ENCODE measurements around the gene HCFC2. TPM values are rescaled to one million over a fixed set of nuclear protein-coding genes. Genes with fewer than 3 reads are reported as not detected.

Gene HCFC2
- total RNA-seq, 1 donor from 2014 or later: 23.5 TPM

- Mint-ChIP-seq H3K27ac (ENCODE audit: unreplicated experiment) (no peak overlapping the region), H3K9me3 (ENCODE audit: low read depth) (no peaks in the 10 kb centered on the region), H3K27me3 (ENCODE audit: low read depth) (no peaks in the 10 kb centered on the region), H3K4me3 (ENCODE audit: unreplicated experiment) (no peak overlapping the region), H3K4me1 (ENCODE audit: low read depth) (peaks cover 4% of the 10 kb centered on the region), H3K36me3 (ENCODE audit: low read depth) (peaks cover 8% of the 10 kb centered on the region)
- no peak for DNase-seq (ENCODE audit: low spot score)
- TF ChIP-seq CTCF (IDR thresholded peaks at IDR 0.05): no peak
These were observed 51.2 kb downstream of the HCFC2 start for GRCh38 chr12:104115587-104115975.

GRCh38 chr12:104121001-104121400, 56.7 kb downstream of the HCFC2 start:
- Mint-ChIP-seq H3K4me3 (ENCODE audit: unreplicated experiment) (no peak overlapping the region), H3K4me1 (ENCODE audit: low read depth) (peaks cover 20% of the 10 kb centered on the region), H3K27ac (ENCODE audit: unreplicated experiment) (peak overlapping the region; percentile 60), H3K27me3 (ENCODE audit: low read depth) (no peaks in the 10 kb centered on the region), H3K36me3 (ENCODE audit: low read depth) (peaks cover 16% of the 10 kb centered on the region), H3K9me3 (ENCODE audit: low read depth) (no peaks in the 10 kb centered on the region)
- TF ChIP-seq CTCF (IDR thresholded peaks at IDR 0.05): no peak
- no peak for DNase-seq (ENCODE audit: low spot score)

GRCh38 chr12:104122298-104122697, 58.0 kb downstream of the HCFC2 start:
- Mint-ChIP-seq H3K27me3 (ENCODE audit: low read depth) (no peaks in the 10 kb centered on the region), H3K4me1 (ENCODE audit: low read depth) (peaks cover 20% of the 10 kb centered on the region), H3K4me3 (ENCODE audit: unreplicated experiment) (no peak overlapping the region), H3K27ac (ENCODE audit: unreplicated experiment) (no peak overlapping the region), H3K36me3 (ENCODE audit: low read depth) (peaks cover 21% of the 10 kb centered on the region), H3K9me3 (ENCODE audit: low read depth) (no peaks in the 10 kb centered on the region)
- no peak for TF ChIP-seq CTCF (IDR thresholded peaks at IDR 0.05)
- DNase-seq (ENCODE audit: low spot score): no peak

GRCh38 chr12:104126548-104126947, 62.2 kb downstream of the HCFC2 start:
- H3K4me1 Mint-ChIP-seq (ENCODE audit: low read depth): peaks cover 23% of the 10 kb centered on the region
- H3K36me3 Mint-ChIP-seq (ENCODE audit: low read depth): peaks cover 23% of the 10 kb centered on the region
- no peak overlapping the region for H3K27ac Mint-ChIP-seq (ENCODE audit: unreplicated experiment)
- no peaks in the 10 kb centered on the region for H3K27me3 Mint-ChIP-seq (ENCODE audit: low read depth)
- no peaks in the 10 kb centered on the region for H3K9me3 Mint-ChIP-seq (ENCODE audit: low read depth)
- TF ChIP-seq CTCF (IDR thresholded peaks at IDR 0.05): no peak
- H3K4me3 Mint-ChIP-seq (ENCODE audit: unreplicated experiment): no peak overlapping the region
- no peak for DNase-seq (ENCODE audit: low spot score)

- Mint-ChIP-seq H3K4me1 (ENCODE audit: low read depth) (peaks cover 20% of the 10 kb centered on the region), H3K27me3 (ENCODE audit: low read depth) (no peaks in the 10 kb centered on the region), H3K36me3 (ENCODE audit: low read depth) (peaks cover 21% of the 10 kb centered on the region), H3K27ac (ENCODE audit: unreplicated experiment) (no peak overlapping the region), H3K9me3 (ENCODE audit: low read depth) (no peaks in the 10 kb centered on the region), H3K4me3 (ENCODE audit: unreplicated experiment) (no peak overlapping the region)
- no peak for DNase-seq (ENCODE audit: low spot score)
- TF ChIP-seq CTCF (IDR thresholded peaks at IDR 0.05): no peak
These were observed 66.4 kb downstream of the HCFC2 start for GRCh38 chr12:104130760-104131159.

Measured in chondrocyte (in vitro differentiated cells).